Measurements from ENCODE around the gene CMTM4.
"Not testable (repeated sequence)": the region's sequence is repeated elsewhere in the genome, so short reads cannot be mapped to it uniquely, and the experiment has no call there.

CMTM4 gene

GRCh38 chr16:66670691-66671388, 25.7 kb downstream of the CMTM4 start:
- H3K27ac ChIP-seq: no peak overlapping the region
- H3K4me3 ChIP-seq (ENCODE audit: low read depth, low read length): no peak overlapping the region
- no peaks in the 10 kb centered on the region for H3K27me3 ChIP-seq (ENCODE audit: control insufficient read depth, insufficient read depth, low read length)
- H3K9ac ChIP-seq: no peak overlapping the region
- H2AFZ ChIP-seq: no peak overlapping the region
- no peaks in the 10 kb centered on the region for H3K9me3 ChIP-seq (ENCODE audit: control insufficient read depth, low read length)
- H3K4me2 ChIP-seq (ENCODE audit: low read length): no peak overlapping the region
- H3K4me1 ChIP-seq: no peaks in the 10 kb centered on the region
- no peaks in the 10 kb centered on the region for H3K36me3 ChIP-seq (ENCODE audit: control insufficient read depth, insufficient read depth, low read length)
- no peak for TF ChIP-seq CTCF (IDR thresholded peaks at IDR 0.05)
- peaks cover 31% of the 10 kb centered on the region for H3K79me2 ChIP-seq

- Histone ChIP-seq H3K9me3 (ENCODE audit: control insufficient read depth, low read length) (no peaks in the 10 kb centered on the region), H2AFZ (no peak overlapping the region), H3K9ac (no peak overlapping the region), H3K27ac (no peak overlapping the region), H3K4me3 (ENCODE audit: low read depth, low read length) (no peak overlapping the region), H3K4me2 (ENCODE audit: low read length) (no peak overlapping the region), H3K27me3 (ENCODE audit: control insufficient read depth, insufficient read depth, low read length) (no peaks in the 10 kb centered on the region), H3K79me2 (peaks cover 22% of the 10 kb centered on the region), H3K36me3 (ENCODE audit: control insufficient read depth, insufficient read depth, low read length) (no peaks in the 10 kb centered on the region), H3K4me1 (no peaks in the 10 kb centered on the region)
- no peak for TF ChIP-seq CTCF (IDR thresholded peaks at IDR 0.05)
These were observed 27.6 kb downstream of the CMTM4 start for GRCh38 chr16:66668777-66669444.

GRCh38 chr16:66667944-66668343, 28.6 kb downstream of the CMTM4 start:
- Histone ChIP-seq H3K4me2 (ENCODE audit: low read length) (no peak overlapping the region), H3K4me3 (ENCODE audit: low read depth, low read length) (no peak overlapping the region), H3K9me3 (ENCODE audit: control insufficient read depth, low read length) (no peaks in the 10 kb centered on the region), H3K36me3 (ENCODE audit: control insufficient read depth, insufficient read depth, low read length) (no peaks in the 10 kb centered on the region), H3K27me3 (ENCODE audit: control insufficient read depth, insufficient read depth, low read length) (no peaks in the 10 kb centered on the region), H3K4me1 (peaks cover 4% of the 10 kb centered on the region), H2AFZ (no peak overlapping the region), H3K27ac (no peak overlapping the region), H3K9ac (no peak overlapping the region), H3K79me2 (peaks cover 13% of the 10 kb centered on the region)
- TF ChIP-seq CTCF (IDR thresholded peaks at IDR 0.05): no peak

- Histone ChIP-seq H3K79me2 (peaks cover 7% of the 10 kb centered on the region), H3K4me1 (peaks cover 23% of the 10 kb centered on the region), H2AFZ (no peak overlapping the region), H3K36me3 (ENCODE audit: control insufficient read depth, insufficient read depth, low read length) (no peaks in the 10 kb centered on the region), H3K27ac (peak overlapping the region; percentile 80), H3K4me2 (ENCODE audit: low read length) (peak overlapping the region; percentile 42), H3K9ac (no peak overlapping the region), H3K4me3 (ENCODE audit: low read depth, low read length) (no peak overlapping the region), H3K27me3 (ENCODE audit: control insufficient read depth, insufficient read depth, low read length) (no peaks in the 10 kb centered on the region), H3K9me3 (ENCODE audit: control insufficient read depth, low read length) (no peaks in the 10 kb centered on the region)
- peak; percentile 56 for TF ChIP-seq CTCF (IDR thresholded peaks at IDR 0.05)
These were observed 33.9 kb downstream of the CMTM4 start for GRCh38 chr16:66662445-66663194.

GRCh38 chr16:66661671-66662346, 34.7 kb downstream of the CMTM4 start:
- not testable (repeated sequence) for H3K36me3 ChIP-seq (ENCODE audit: control insufficient read depth, insufficient read depth, low read length); H3K9ac ChIP-seq; H3K27me3 ChIP-seq (ENCODE audit: control insufficient read depth, insufficient read depth, low read length); H2AFZ ChIP-seq; H3K9me3 ChIP-seq (ENCODE audit: control insufficient read depth, low read length)
- Histone ChIP-seq H3K27ac (peak overlapping the region; percentile 80), H3K4me1 (peaks cover 23% of the 10 kb centered on the region), H3K4me3 (ENCODE audit: low read depth, low read length) (peak overlapping the region; percentile 9), H3K4me2 (ENCODE audit: low read length) (peak overlapping the region; percentile 47), H3K79me2 (peaks cover 13% of the 10 kb centered on the region)

Data from parathyroid adenoma (tissue), 2 donors.